BJ (cell line): Measurements from ENCODE around the gene NAA80. TPM values are rescaled to one million over a fixed set of nuclear protein-coding genes. Genes with fewer than 3 reads are reported as not detected.

Experiments used
- CTCF ChIA-PET: fragments of 350-600 bp; formaldehyde crosslinking; extraction: SDS; loops from one replicate; lab custom pipeline; 2021; ENCODE audit warnings: antibody characterized with exemption, inconsistent platforms; lab: Yijun Ruan, JAX
- POLR2A ChIA-PET: fragments of 300-600 bp; sonication (Branson Sonifier 250); formaldehyde crosslinking; extraction: SDS; loops from one replicate; lab custom pipeline; 2021; ENCODE audit warnings: antibody characterized with exemption; lab: Charles Lee
- DNase-seq: peaks from one replicate; pipeline ENCODE4 v3.0.0-alpha.2; 2011; ENCODE audit warnings: low read depth
- H3K27me3 ChIP-seq: 2 replicates; pipeline ENCODE4 v1.6.0; 2011; ENCODE audit warnings: low read length; ENCODE audit not compliant: control insufficient read depth, insufficient read depth
- H3K36me3 ChIP-seq: 2 replicates; pipeline ENCODE4 v1.5.1; 2011; ENCODE audit warnings: low read length; ENCODE audit not compliant: control insufficient read depth, insufficient read depth
- H3K4me3 ChIP-seq: 2 replicates; pipeline ENCODE4 v1.5.1; 2011; ENCODE audit warnings: low read depth, mild to moderate bottlenecking, control low read depth, low read length
- CTCF ChIP-seq: IDR thresholded peaks from 2 replicates; pipeline ENCODE4 v1.5.1; 2011; ENCODE audit warnings: low read depth, mild to moderate bottlenecking, control low read depth, inconsistent platforms, low read length, moderate library complexity; ENCODE audit not compliant: insufficient read depth
- polyA plus RNA-seq: library from polyadenylated mRNA; depleted of rRNA; stranded (reverse); fragments of >200 nt; gene quantifications from 2 replicates; pipeline ENCODE4 v1.2.3, GENCODE V29; 2011

Gene NAA80
- polyA plus RNA-seq, 1 experiment: 5.8 TPM

GRCh38 chr3:50268276-50268675, 30.9 kb downstream of the NAA80 start:
- Histone ChIP-seq H3K36me3 (no peaks in the 10 kb centered on the region; the same call in 1 of the 2 replicates), H3K27me3 (no peaks in the 10 kb centered on the region), H3K4me3 (no peak overlapping the region)
- no peak for TF ChIP-seq CTCF
- no peak for DNase-seq
- ChIA-PET CTCF (interaction anchor here (1.0 to 3.1 kb wide), 4 partner anchors 11 to 74 kb away, joined by 3 to 23 read pairs (median 8); no protein-coding TSS in a partner anchor), POLR2A (no interaction called here)

GRCh38 chr3:50267280-50267913, 31.8 kb downstream of the NAA80 start:
- no peaks in the 10 kb centered on the region for H3K27me3 ChIP-seq

GRCh38 chr3:50266836-50267235, 32.4 kb downstream of the NAA80 start:
- TF ChIP-seq CTCF: no peak
- no peaks in the 10 kb centered on the region for H3K27me3 ChIP-seq
- peak overlapping the region; percentile 59 for H3K4me3 ChIP-seq
- ChIA-PET POLR2A (interaction anchor here (0.5 to 1.2 kb wide), 3 partner anchors 13 to 31 kb away, joined by 3 to 6 read pairs (median 6); no protein-coding TSS in a partner anchor), CTCF (interaction anchor here (0.8 to 3.1 kb wide), 8 partner anchors 10 to 146 kb away, joined by 3 to 23 read pairs (median 6); no protein-coding TSS in a partner anchor)
- H3K36me3 ChIP-seq: no peaks in the 10 kb centered on the region; the same call in 1 of the 2 replicates
- no peak for DNase-seq

More at GRCh38 chr3:50267280-50267913, 31.8 kb downstream of the NAA80 start:
- ChIA-PET CTCF (interaction anchor here (0.8 to 3.1 kb wide), 9 partner anchors 10 to 147 kb away, joined by 3 to 23 read pairs (median 5); no protein-coding TSS in a partner anchor), POLR2A (interaction anchor here (0.5 to 1.2 kb wide), 2 partner anchors 26 to 32 kb away, joined by 3 to 6 read pairs; no protein-coding TSS in a partner anchor)
- H3K36me3 ChIP-seq: no peaks in the 10 kb centered on the region; the same call in 1 of the 2 replicates
- TF ChIP-seq CTCF: no peak
- H3K4me3 ChIP-seq: peak overlapping the region; percentile 59
- no peak for DNase-seq

GRCh38 chr3:50266017-50266416, 33.2 kb downstream of the NAA80 start:
- ChIA-PET CTCF (interaction anchor here (1.4 to 3.1 kb wide), 5 partner anchors 19 to 79 kb away, joined by 3 to 23 read pairs (median 8); partner anchors contain the start of gene ZMYND10), POLR2A (interaction anchor here (0.6 kb wide), 2 partner anchors 8 to 13 kb away, joined by 3 to 6 read pairs; no protein-coding TSS in a partner anchor)
- no peak for DNase-seq
- Histone ChIP-seq H3K36me3 (no peaks in the 10 kb centered on the region; the same call in 1 of the 2 replicates), H3K4me3 (no peak overlapping the region), H3K27me3 (no peaks in the 10 kb centered on the region)
- TF ChIP-seq CTCF: no peak

- Histone ChIP-seq H3K4me3 (no peak overlapping the region), H3K27me3 (no peaks in the 10 kb centered on the region), H3K36me3 (no peaks in the 10 kb centered on the region; the same call in 1 of the 2 replicates)
- POLR2A ChIA-PET: no interaction called here
- TF ChIP-seq CTCF: no peak
- CTCF ChIA-PET: interaction anchor here (1.4 to 3.1 kb wide), 7 partner anchors 10 to 80 kb away, joined by 3 to 23 read pairs (median 7); partner anchors contain the start of gene ZMYND10
- DNase-seq: no peak
Observed at GRCh38 chr3:50265571-50265970, 33.6 kb downstream of the NAA80 start.
